ENCODE measurements around the gene IGF2.
"Not testable (repeated sequence)": the region's sequence is repeated elsewhere in the genome, so short reads cannot be mapped to it uniquely, and the experiment has no call there.

IGF2 gene, protein sequence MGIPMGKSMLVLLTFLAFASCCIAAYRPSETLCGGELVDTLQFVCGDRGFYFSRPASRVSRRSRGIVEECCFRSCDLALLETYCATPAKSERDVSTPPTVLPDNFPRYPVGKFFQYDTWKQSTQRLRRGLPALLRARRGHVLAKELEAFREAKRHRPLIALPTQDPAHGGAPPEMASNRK

DNA sequence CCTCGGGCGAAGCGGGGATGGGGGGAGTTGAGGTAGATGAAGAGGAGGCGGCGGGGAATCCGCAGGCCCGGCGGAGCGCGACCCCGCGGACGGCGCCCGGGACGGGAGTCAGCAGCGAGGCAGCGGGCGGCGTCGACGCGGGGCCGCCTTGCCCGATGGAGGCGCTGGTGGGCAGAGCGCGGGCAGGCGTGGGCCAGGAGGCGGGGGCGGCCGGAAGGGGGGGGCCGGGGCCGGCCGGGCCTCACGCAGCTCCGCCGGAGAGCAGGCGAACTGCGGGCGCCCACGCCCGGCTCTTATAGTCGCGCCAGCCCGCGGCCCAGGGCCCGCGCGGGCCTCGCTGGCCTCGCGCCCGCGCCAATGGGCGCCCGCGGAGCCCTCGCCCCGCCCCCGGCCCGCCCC, at the start of gene IGF2:
Gene IGF2, minus strand, starts transcription at position 267 of the 399 bp plus-strand sequence. CDS start 3,866 bp downstream, outside the sequence.
- DNase-seq (ENCODE audit: extremely low read depth in 1 of 2, low read depth in 1 of 2) = no peak

DNA sequence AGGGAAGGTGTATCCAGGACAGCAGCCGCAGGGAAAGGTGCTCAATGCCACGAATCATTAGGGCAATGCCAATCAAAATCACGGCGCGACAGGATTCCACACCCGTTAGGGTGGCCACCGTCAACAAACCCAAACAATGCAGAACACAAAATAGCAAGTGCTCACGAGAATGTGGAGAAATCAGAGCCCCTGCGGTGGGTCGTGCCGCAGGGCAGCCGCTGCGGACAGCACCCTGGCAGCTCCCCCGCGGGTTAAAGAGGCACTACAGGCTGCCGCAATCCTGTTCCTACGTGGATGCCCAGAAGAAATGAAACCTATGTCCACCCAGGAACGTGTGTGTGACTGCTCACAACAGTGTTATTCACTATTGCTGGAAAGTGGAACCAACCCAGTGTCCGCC, 49.6 kb upstream of the IGF2 start:
- DNase-seq (ENCODE audit: extremely low read depth in 1 of 2, low read depth in 1 of 2) = no peak

DNA sequence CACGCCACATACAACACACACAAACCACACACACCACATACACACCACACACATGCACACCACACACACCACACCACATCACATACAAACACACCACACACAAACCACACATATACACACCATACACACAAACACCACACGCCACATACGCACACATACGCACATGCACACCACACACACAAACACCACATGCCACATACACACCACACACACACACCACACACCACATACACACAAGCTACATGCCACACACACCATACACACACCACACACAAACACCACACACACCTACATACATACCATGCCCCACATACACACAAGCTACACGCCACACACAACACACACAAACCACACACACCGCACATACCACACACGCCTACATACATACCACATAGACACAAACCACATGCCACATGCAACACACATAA, 48.1 kb upstream of the IGF2 start:
- no peak for DNase-seq (ENCODE audit: extremely low read depth in 1 of 2, low read depth in 1 of 2)

DNA sequence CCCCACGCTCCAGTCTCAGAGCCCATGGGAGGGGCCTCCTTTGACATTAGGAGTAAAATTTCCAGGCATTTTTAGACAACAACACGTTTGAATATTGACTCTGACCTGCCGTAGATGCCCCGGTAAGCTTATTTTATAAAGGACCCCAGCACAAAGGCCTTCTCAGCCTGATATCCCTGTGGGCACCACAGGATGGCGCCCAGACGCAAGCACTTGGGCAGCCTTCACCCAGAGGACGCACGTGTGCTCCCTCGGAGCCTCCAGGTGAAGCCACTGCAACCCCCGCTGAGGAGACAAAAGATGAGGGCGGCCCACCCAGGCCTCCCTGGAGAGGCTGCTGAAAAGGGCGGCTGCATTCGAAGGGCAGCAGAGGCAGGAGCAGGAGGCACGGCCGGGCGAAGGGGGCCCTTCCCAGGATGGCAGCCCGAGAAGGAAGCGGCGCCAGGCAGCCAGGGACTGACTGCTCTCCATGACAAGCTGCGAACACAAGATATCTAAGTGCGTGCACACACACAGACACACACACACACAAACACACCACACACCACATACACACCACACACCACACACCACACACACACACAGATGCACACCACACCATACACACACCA, 47.6 kb upstream of the IGF2 start:
- DNase-seq (ENCODE audit: extremely low read depth in 1 of 2, low read depth in 1 of 2) = peak in 1 of 2 donors; percentile 27

DNA sequence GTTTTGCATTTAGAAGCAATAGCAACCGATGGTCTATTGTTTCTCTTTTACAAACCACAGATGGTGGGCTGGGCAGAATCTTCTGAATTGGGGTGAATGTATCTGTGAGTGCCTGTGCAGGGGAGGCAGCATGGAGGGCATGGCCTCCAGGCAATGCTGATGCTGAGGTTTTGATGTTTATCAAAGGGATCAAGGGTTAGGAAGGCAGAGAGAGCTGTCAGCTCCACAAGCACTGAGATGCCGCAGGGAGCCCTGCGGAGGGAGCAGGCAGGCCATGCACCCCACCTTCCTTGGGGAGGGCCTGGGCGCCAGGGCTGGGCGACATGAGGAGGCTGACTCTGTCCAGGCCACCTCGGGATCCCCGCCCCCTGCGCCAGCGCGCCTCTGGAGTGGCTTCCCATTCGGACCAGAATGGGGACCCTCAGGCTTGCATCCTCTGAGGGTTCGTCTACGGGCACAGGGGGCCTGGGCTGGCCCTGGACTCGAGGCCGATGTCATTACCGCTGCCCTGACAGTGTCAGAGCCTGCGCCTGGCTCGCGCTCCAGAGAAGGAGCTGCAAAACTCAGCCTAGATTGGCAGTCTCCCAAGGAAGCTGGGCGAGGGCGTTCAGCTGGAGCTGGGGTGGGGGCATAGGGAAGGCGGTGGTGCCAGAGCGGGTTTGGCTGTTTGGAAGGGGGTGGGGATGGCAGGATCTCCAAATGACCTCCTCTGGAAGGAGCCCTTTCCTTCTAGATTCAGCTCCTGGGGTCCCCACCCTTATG, 46.3 kb upstream of the IGF2 start:
- no peak for DNase-seq (ENCODE audit: extremely low read depth in 1 of 2, low read depth in 1 of 2)

DNA sequence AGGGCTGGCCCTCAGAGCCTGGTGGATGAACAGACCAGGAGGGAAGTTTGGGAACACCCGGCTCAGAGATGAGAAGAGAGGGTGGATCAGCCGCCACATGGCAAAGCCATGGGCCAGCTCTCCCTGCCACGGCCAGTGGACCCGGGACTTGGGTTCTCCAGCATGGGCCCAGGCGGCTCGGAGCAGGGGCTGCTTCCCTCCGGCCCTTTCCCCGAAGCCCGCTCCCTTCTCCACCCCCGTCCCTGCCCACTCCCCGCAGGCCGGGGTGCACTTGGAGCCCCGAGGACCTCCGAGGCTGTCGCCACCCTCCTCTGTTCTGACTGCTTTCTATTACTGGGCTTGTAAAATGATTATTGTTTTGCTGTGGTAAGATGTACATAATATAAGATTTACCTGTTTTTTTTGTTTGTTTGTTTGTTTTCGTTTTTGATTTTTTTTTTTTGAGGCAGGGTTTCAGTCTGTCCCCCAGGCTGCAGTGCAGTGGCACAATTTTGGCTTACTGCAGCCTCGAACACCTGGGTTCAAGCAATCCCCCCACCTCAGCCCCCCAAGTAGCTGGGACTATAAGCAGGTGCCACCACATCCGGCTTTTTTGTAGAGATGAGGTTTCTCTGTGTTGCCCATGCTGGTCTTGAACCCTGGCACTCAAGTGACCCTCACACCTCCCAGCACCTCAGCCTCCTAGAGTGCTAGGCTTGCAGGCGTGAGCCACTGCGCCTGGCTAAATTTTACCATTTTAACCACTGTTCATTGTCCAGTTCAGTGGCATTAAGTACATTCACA, 43.7 kb upstream of the IGF2 start:
- no peak for DNase-seq (ENCODE audit: extremely low read depth in 1 of 2, low read depth in 1 of 2)

DNA sequence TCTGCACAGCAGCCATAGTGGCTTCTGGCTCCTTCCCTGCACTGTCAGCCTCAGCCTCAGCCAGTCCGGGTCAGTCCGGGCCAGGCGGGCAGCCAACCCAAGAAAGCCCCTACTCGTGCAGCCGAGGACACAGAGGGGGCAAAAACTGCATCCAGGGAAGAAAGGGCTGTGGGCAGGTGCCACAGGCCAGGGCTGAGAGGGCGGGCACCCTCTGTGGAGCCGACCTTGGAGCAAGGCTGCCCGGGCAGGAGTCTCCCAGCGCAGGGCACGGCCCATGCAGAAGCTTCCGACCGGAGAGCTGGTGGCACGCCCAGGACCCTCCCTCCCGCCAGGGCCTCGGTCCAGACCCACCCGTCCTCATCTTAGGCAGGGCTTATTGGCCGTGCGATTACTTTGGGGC, 42.9 kb upstream of the IGF2 start:
- no peak for DNase-seq (ENCODE audit: extremely low read depth in 1 of 2, low read depth in 1 of 2)

DNA sequence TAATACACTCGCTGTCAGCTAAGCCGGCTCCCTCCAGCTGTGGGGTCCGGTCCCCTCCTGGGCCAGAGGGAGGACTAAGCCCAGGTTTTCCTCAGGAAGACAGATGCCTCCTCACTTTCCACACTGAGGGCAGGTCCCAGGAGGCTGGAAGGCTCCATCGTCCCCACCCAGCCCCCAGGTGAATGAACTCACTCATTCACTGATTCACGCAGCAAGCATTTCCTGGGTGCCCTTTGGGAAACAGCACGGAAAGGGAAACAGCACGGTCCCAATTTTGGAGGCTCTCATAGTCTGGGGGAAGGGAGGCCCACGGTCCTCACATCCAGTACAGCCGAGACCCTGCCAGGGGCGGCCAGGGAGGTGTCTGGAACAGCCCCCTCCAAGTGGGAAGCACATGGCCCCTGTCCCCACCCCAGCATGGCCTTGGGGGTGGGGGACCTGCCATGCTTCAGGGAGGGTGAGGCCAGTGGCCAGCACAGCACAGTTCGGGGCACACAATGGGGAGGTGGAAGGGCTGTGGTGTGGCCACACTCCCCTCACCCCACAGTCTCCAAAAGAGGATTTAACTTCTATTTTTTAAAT, 41.7 kb upstream of the IGF2 start:
- no peak for DNase-seq (ENCODE audit: extremely low read depth in 1 of 2, low read depth in 1 of 2)

DNA sequence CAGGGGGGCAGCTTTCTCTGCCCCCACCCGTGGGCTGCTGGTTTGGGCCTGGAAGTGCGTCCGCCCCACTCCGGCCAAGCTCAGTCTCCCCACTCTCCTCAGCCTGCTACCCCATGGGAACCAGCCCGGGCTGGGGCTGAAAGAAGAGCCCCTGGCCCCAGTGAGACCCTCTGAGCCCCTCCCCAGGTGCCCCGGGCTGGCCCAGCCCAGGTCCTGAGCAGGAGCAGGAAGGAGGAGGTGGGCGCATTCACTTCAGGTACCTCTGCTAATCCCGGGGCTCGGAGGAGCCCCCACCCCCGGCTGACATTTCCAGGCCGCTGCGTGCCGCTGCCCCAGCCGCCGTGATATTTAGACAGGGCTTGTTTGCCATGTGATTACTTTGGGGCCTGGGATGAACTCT, 41.2 kb upstream of the IGF2 start:
- no peak for DNase-seq (ENCODE audit: extremely low read depth in 1 of 2, low read depth in 1 of 2)

DNA sequence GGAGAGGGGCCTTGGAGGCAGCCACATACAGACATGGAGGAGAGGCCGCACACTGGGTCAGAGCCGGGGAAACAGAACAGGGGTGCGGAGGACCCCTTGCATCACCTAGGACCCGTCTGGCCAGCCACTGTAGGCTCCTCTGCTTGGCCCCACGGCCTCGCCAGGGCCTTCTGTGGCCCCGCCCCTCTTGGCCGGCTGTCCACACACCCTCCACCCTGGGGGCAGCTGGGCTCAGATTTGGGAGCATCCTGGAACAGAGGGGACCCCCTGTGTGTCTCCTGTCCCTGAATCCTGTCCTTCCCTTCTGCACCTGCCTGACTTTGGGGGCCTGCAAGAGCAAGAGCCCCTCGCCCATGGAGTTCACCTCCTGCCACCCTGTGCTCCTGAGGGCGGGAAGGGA, 40.3 kb upstream of the IGF2 start:
- DNase-seq (ENCODE audit: extremely low read depth in 1 of 2, low read depth in 1 of 2) = no peak

DNA sequence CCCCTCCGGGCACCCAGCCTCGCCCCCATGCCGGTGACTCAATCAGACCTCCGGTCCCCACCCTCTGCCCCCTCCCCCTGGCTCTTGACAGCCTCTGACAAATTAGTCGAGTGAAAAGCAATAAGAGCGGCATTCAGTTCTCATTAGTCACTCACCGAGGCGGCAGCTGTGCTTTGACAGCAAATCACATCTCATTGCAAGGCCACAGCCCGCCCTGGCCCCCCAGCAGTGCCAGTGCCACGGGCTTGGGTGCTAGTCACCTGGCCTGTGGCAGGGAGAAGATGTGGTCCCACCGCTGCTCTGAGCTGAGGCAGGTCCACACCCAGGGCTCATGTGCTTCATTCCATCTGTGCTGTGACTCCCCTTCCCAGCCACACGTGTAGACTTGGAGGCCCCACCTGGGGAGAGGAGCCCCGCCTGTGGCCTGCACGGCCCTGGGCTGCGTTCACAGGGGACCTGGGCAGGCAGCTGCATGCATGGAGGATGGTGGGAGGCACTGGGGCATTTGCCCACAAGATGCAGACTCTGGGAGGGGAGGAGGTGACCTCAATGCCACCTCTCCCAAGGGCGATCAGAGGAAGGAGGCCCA, 39.8 kb upstream of the IGF2 start:
- no peak for DNase-seq (ENCODE audit: extremely low read depth in 1 of 2, low read depth in 1 of 2)

DNA sequence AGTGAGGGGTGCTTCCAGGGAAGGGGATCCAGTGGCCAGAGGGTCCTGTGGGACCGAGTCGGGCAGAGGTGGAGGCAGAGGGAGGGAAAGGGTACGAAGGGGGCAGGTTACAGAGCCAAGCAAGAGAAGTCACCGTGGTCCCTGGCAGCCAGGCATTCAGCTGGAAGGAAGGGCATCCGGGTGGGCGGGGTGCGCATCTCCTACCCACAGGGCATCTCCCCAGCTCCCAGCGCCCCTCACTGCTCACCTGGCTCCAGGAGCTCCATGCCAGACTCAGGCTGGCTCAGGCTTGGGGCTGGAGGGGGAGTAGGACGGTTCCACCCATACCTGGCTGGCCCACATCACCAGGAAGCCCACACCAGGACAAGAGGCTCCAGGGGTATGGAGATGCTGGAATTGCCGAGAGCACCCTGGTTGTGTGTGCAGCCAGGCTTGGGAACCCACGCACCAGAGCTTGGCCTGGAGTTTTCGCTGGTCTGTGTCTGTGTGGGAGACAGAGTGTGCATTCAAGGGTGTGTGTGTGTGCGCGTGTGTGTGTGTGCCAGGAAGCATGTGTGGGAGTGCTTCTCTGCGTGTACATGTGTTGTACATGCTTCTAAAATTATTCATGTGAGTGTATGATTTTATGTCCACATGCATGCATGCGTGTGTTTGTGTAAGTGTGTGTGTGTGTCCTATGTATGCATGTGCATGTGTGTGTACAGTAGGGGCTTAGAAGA, 39.0 kb upstream of the IGF2 start:
- not testable (repeated sequence) for DNase-seq (ENCODE audit: extremely low read depth in 1 of 2, low read depth in 1 of 2)

DNA sequence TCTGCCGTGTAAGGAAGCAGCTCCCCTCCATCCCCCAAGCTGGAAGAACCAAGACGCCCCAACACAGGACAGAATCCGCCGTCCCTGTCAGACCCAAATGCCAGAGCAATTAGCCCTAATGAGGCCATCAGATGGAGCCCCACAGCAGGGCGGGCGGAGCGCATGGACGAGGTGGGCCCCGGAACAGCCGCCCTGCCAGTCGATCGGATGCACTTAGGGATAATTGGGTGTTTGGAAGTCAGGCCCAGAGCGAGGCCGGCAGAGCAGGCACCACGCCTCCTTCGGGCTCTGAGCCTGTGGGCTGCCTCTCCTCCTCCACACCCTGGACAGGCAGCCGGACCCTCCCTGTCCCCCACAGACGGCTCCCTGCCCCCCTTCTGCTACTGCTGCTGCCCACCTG, 37.9 kb upstream of the IGF2 start:
- no peak for DNase-seq (ENCODE audit: extremely low read depth in 1 of 2, low read depth in 1 of 2)

DNA sequence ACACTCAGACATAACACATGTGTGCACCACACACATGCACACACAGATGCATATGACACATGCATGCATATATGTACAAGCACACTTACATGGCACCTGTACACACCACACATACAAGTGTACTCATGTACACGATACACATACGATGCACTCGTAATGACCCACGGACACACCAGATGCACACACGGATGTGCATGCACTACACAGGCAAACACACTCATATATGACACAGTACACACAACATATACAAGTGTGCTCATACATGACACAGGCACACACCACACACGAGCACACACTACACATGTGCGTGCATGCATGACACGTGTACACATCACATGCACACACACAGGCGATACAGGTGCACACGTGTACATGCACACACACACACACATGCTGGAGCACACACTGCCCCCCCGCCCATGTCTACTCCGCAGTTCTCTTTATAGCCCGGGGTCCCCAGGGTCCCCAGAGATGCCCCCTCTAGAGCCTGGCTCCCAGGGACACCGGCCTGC, 37.3 kb upstream of the IGF2 start:
- DNase-seq (ENCODE audit: extremely low read depth in 1 of 2, low read depth in 1 of 2) = no peak

DNA sequence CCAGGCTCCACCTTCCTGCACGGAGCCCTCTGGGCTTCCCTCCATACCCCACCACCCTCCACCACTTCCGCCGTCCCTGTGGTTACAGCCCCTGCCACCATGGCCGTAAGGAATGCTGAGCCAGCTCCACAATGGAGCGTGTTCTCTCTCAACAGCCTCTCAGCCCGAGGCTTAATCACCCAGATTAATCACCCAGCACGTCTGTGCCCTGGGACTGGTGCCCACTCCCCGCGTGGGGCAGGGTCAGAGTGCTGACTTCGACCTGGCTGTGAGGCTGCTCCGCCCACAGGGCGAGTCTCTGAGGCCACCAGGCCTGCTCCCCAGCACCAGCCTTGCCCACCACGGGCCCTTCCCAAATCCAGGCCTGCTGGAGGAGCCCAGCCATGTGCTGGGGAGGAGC, 36.5 kb upstream of the IGF2 start:
- DNase-seq (ENCODE audit: extremely low read depth in 1 of 2, low read depth in 1 of 2) = no peak

DNA sequence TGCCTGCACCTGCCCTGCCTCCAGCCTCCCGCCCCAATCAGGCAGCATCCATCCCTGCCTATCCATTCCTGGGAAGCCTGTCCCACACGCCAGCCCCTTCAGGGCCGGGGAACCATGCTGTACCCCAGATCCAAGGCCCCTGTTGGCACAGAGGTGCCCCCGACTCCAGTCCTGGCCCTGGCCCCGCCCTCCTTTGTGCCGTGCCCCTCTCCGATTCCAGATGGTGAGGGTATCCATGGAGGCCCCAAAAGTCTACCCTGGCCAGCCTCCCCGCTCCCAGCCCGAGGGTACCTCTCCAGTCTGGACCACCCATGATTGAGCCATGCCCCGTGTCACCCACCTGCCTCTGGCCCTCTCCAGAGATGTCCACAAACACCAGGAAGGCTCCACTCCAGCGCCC, 35.2 kb upstream of the IGF2 start:
- no peak for DNase-seq (ENCODE audit: extremely low read depth in 1 of 2, low read depth in 1 of 2)

DNA sequence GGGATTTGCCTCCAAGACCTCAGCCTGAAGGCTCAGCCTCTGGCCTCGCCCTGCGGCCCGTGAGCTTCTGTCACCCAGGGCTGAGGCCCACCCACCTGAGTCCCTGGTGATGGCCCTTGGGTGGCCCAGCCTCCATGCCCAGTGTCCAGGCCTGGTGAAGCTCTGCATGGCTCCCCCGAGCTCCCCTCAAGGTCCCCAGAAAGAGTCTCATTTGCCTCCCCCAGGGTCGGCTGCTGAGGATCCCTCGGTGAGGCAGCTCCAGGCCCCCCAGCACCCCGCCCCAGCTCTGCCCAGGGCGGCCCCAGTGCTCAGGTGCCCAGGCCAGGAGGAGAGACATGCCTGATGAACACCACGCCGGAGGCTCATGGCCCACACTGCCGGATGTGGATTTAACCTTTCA, 34.6 kb upstream of the IGF2 start:
- DNase-seq (ENCODE audit: extremely low read depth in 1 of 2, low read depth in 1 of 2) = no peak

DNA sequence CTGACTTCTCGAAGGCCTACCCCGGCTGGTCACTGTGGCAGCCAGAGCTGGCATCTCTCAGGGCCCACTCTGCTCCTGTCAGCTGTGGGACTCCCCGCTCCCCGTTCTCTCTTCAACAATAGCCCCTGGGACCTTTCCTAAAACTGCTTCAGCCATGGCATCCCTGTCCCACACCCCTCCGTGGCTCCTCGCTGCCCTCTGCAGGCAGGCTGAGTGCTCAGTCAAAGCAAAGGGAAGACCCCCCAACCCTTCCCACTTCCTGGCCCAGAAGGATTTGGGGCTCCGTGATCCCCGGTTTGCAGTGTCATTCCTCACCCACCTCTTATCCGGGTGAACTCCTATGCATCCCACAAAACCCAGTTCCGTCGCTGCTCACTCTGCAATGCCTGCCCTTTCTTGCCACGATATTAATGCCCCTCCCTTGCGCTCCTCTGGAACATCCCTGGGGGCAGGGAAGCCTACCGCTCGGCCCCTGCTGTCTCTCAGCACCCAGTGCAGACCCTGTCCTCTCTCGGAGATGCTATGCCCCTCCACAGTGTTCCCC, 34.0 kb upstream of the IGF2 start:
- DNase-seq (ENCODE audit: extremely low read depth in 1 of 2, low read depth in 1 of 2) = no peak

DNA sequence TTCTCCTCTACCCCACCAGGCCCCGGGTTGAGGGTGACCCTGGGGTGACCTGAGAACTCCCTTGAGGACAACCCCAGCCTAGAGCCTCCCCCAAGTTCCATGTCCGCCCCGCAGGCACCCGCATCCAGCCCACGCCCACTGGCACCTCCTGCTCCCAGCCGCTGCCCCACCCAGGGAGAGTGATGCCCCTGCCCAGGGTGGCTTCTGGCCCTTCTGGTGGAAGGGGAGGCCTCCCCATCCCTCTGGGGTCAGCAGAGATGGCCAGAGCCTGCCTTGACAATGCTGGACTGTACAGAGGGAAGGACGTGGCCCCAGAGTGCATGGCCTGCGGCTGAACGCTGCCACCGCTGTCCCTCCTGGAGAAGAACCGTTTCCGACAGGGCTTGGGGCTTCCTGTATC, 33.5 kb upstream of the IGF2 start:
- DNase-seq (ENCODE audit: extremely low read depth in 1 of 2, low read depth in 1 of 2) = no peak

DNA sequence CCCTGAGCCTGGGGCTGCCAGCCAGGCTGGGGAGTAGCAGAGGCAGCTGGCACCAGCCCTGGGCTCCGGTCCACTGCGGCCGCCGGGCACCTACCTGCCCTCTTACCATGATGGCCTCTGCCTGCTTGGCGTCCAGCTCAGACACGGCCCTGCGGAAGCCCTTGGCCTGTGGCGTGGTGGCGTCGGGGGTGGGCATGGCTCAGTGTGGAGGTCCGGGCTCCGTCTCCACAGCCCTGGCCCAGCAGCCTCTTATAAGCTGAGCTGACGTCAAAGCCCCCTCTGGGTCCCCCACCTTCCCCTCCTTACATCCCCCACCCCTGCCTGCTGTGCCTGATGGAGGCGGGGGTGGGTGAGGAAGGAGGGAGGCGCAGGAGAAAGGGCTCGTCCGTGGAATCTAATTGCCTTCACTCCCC, 32.4 kb upstream of the IGF2 start, which contains the start of gene TH:
Gene TH, minus strand, starts transcription at position 225 of the 413 bp plus-strand sequence. Its CDS starts 29 bp downstream, at position 196.
- no peak for DNase-seq (ENCODE audit: extremely low read depth in 1 of 2, low read depth in 1 of 2)
